Umbilical cord (tissue), 2 donors: Measurements from ENCODE around the gene MANEAL. TPM values are rescaled to one million over a fixed set of nuclear protein-coding genes. Genes with fewer than 3 reads are reported as not detected.

Experiments
- DNase-seq: peaks from one replicate; pipeline ENCODE4 v3.0.0-alpha.2; 2015; ENCODE audit warnings: low spot score
- total RNA-seq: library from RNA; depleted of rRNA; stranded (reverse); fragments of >200 nt; gene quantifications from one replicate; pipeline ENCODE4 v1.2.3, GENCODE V29; 2014; ENCODE audit warnings: low replicate concordance; ENCODE audit not compliant: insufficient read depth

MANEAL gene
- total RNA-seq, 1 donor from 2014 or later, result 1.7 TPM

DNA sequence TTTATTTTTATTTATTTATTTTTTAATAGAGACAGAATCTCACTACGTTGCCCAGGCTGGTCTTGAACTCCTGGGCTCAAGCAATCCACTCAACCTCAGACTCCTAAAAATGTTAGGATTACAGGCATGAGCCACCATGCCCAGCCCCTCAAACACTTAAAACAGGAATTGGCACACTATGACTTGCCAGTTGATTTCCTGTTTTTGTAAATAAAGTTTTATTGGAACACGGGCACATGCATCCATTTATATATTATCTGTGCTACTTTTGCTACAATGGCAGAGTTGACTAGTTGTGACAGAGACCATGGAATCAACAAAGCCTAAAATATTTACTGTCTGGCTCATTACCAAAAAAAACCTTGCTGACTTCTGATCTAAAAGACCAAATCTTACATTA, 30.4 kb downstream of the MANEAL start:
- DNase-seq, result no peak

DNA sequence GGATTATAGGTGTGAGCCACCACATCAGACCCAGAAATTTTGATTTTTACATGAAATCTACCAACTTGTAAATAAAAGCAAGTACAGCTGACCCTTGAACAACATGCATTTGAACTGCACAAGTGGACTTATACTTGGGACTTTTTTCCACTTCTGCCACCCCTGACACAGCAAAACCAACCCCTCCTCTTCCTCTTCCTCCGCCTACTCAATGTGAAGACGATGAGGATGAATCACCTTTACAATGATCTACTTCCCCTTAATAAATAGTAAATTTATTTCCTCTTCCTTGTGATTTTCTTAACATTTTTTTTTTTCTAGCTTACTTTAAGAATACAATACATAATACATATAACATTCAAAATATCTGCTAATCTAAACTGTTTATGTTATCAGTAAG, 31.9 kb downstream of the MANEAL start:
- DNase-seq, result no peak

GRCh38 chr1:37828410-37829074, 34.9 kb downstream of the MANEAL start:
- DNase-seq, result no peak

- DNase-seq, result no peak
Measured at GRCh38 chr1:37831109-37831508, 37.5 kb downstream of the MANEAL start.

DNA sequence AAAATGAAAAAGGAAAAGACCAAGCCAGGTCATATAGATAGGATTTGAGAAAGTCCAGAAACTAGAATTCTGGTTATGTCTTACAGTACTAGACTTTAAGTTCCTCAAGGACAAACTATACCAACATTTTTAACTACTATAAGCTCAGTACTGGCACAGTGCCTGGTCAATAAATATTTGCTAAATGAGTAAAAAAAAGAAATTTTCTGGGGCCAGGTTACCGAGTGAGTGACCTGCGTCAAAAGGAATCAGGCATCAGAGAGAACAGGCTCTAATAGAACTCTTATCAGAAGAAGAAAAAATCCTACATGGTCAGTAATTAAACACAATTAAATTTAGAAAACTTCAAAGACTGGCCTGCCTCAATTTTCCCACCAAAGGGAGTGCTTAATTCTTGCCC, 38.2 kb downstream of the MANEAL start:
- no peak for DNase-seq

- no peak for DNase-seq
Measured at GRCh38 chr1:37836788-37837187, 43.1 kb downstream of the MANEAL start.

DNA sequence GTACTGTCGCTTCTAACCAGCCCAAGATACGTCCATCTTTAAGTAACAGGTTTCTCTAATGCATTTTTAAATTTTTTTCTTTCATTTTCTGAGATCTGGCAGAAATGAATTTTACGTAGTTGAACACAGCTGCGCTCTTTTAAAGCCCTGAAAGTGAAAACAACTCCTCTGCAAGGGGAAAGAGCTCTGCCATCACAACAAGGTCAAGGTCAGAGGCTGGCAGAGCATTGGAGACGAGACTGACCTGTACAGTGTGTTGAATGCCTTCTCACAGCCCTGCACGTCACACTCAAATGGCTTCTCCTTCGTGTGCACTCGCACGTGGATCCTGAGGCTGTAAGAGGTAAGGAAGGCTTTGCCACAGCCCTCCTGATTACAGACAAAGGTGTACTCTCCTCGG, 46.0 kb downstream of the MANEAL start:
- DNase-seq, result no peak

GRCh38 chr1:37840711-37841110, 47.1 kb downstream of the MANEAL start:
- DNase-seq, result no peak

DNA sequence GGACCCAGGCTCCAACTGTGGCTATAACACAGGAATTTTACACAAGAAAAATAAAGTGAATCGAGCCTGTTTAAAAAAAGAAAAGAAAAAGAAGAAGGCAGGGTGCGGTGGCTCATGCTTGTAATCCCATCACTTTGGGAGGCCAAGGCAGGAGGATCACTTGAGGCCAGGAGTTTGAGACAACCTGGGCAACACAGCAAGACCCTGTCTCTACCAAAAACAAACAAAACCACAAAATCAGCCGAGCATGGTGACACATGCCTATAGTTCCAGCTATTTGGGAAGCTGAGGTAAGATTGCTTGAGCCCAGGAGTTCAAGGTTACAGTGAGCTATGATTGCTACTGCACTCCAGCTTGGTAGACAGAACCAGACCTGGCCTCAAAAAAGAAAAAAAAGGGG, 48.0 kb downstream of the MANEAL start:
- DNase-seq, result no peak

- no peak for DNase-seq
Measured at GRCh38 chr1:37844536-37844935, 50.9 kb downstream of the MANEAL start.

- no peak for DNase-seq
Measured at GRCh38 chr1:37845049-37845646, 51.5 kb downstream of the MANEAL start.

- no peak for DNase-seq
Measured at GRCh38 chr1:37845786-37846185, 52.1 kb downstream of the MANEAL start.

GRCh38 chr1:37846647-37847339, 53.1 kb downstream of the MANEAL start:
- DNase-seq, result no peak

DNA sequence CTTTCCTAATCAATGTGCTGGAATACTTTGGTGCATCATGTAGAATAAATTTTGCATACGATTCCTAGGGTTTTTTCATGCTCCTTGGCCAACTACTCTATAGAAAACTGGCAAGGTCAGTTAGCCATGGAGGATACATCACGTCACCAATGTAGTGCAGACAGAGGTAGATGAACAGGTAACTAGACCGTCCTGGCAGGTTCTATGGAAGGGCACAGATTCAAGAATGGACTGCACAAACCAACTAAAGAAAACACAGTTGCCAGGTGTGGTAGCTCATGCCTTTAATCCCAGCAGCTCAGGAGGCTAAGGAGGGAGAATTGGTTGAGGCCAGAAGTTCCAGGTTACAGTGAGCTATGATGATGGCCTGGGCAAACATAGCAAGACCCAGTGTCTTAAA, 55.8 kb downstream of the MANEAL start:
- DNase-seq, result no peak

DNA sequence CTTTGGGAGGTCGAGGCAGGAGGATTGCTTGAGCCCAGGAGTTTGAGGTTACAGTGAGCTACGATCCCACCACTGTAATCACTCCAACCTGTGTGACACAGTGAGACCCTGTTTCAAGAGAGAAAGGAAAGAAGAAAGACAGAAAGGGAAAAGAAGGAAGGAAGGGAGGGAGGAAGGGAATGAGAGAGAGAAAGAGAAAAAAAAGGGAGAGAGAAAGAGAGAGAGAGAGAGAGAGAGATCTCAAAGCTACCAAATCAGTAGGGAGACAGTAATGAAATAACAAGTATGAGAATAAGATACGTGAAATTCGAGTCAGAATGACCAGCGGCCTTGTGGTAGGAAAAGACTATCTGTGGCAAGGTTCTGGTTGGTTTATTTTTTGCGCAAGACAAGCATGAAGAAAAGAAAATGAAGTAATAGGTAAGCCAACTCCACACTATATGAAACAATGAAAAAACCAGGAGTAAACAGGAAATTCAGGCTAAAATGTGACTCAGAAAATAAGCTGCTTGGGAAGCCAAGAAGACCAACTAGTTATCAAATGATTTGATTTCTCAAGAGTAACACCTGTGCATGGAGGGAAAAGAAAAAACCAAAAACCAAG, 56.8 kb downstream of the MANEAL start:
- DNase-seq, result no peak

Other genes starting within 250 kb of the MANEAL start
- 11.1 TPM for gene SNIP1, start 239.6 kb upstream of the MANEAL start, total RNA-seq
- gene DNALI1, start 236.9 kb upstream of the MANEAL start, total RNA-seq, result 2.9 TPM
- gene GNL2, start 197.9 kb upstream of the MANEAL start, total RNA-seq, result 48.9 TPM
- gene RSPO1, start 159.0 kb upstream of the MANEAL start, total RNA-seq, result 0.24 TPM
- not detected for gene CDCA8, start 101.3 kb upstream of the MANEAL start, total RNA-seq
- 21.2 TPM for gene EPHA10, start 28.7 kb upstream of the MANEAL start, total RNA-seq
- gene C1orf122, start 13.9 kb downstream of the MANEAL start, total RNA-seq, result 18.8 TPM
- 3.1 TPM for gene YRDC, start 14.4 kb downstream of the MANEAL start, total RNA-seq
- gene MTF1, start 65.7 kb downstream of the MANEAL start, total RNA-seq, result 5.3 TPM
- 34.7 TPM for gene INPP5B, start 153.2 kb downstream of the MANEAL start, total RNA-seq
- gene SF3A3, start 196.2 kb downstream of the MANEAL start, total RNA-seq, result 30.3 TPM
- gene FHL3, start 211.7 kb downstream of the MANEAL start, total RNA-seq, result 25.0 TPM
- gene UTP11, start 218.9 kb downstream of the MANEAL start, total RNA-seq, result 49.4 TPM